GM19043 (cell line): ENCODE data around the gene TIFAB.
"Not testable (repeated sequence)": the region's sequence is repeated elsewhere in the genome, so short reads cannot be mapped to it uniquely, and the experiment has no call there.

Experiments
- ATAC-seq: cut with Tn5 transposase; IDR thresholded peaks from one replicate; pipeline ENCODE4 v1.9.1; 2021; ENCODE audit warnings: low read depth; ENCODE audit not compliant: unreplicated experiment

Gene TIFAB

GRCh38 chr5:135452321-135453030, at the start of gene TIFAB:
Gene TIFAB, minus strand, starts transcription at chr5:135452351. Its CDS starts 2,412 bp downstream, at chr5:135449939.
- ATAC-seq, result no peak

GRCh38 chr5:135498637-135498995, 46.5 kb upstream of the TIFAB start:
- no peak for ATAC-seq

GRCh38 chr5:135497971-135498636, 46.0 kb upstream of the TIFAB start:
- ATAC-seq, result no peak

- ATAC-seq, result not testable (repeated sequence)
Observed at GRCh38 chr5:135495531-135495930, 43.4 kb upstream of the TIFAB start.

GRCh38 chr5:135494196-135494595, 42.0 kb upstream of the TIFAB start:
- no peak for ATAC-seq

GRCh38 chr5:135493406-135494180, 41.4 kb upstream of the TIFAB start:
- no peak for ATAC-seq

- ATAC-seq, result no peak
Observed at GRCh38 chr5:135492319-135492626, 40.1 kb upstream of the TIFAB start.

GRCh38 chr5:135491552-135492318, 39.6 kb upstream of the TIFAB start:
- ATAC-seq, result no peak

GRCh38 chr5:135491038-135491551, 38.9 kb upstream of the TIFAB start:
- ATAC-seq, result no peak

GRCh38 chr5:135490245-135491037, 38.3 kb upstream of the TIFAB start:
- no peak for ATAC-seq

GRCh38 chr5:135489466-135490244, 37.5 kb upstream of the TIFAB start:
- ATAC-seq, result no peak

- ATAC-seq, result no peak
Observed at GRCh38 chr5:135488727-135489465, 36.7 kb upstream of the TIFAB start.

- ATAC-seq, result no peak
Observed at GRCh38 chr5:135487839-135488514, 35.8 kb upstream of the TIFAB start.

- no peak for ATAC-seq
Observed at GRCh38 chr5:135487037-135487395, 34.9 kb upstream of the TIFAB start.

GRCh38 chr5:135486131-135487036, 34.2 kb upstream of the TIFAB start:
- no peak for ATAC-seq

- ATAC-seq, result no peak
Observed at GRCh38 chr5:135484674-135485086, 32.5 kb upstream of the TIFAB start.

GRCh38 chr5:135483254-135483653, 31.1 kb upstream of the TIFAB start:
- ATAC-seq, result no peak
